OCI-LY3 (cell line): ENCODE data around the gene CNTNAP2.

Experiments
- EZH2phosphoT487 ChIP-seq: fragments of 200-600 bp; shearing (Covaris generic); IDR thresholded peaks from 2 replicates; pipeline ENCODE4 v1.6.1; 2018; ENCODE audit warnings: antibody characterized with exemption, mixed run types, low read depth
- TF ChIP-seq, protein P1 (sequence below): fragments of 200-600, 300-600 bp; sonication (generic); IDR thresholded peaks from 2 replicates; pipeline ENCODE4 v1.5.1; 2014; ENCODE audit warnings: antibody characterized with exemption, low read length, low read depth

GRCh38 chr7:147540743-147541142, 1424.1 kb downstream of the CNTNAP2 start:
- TF ChIP-seq, protein P1, sequence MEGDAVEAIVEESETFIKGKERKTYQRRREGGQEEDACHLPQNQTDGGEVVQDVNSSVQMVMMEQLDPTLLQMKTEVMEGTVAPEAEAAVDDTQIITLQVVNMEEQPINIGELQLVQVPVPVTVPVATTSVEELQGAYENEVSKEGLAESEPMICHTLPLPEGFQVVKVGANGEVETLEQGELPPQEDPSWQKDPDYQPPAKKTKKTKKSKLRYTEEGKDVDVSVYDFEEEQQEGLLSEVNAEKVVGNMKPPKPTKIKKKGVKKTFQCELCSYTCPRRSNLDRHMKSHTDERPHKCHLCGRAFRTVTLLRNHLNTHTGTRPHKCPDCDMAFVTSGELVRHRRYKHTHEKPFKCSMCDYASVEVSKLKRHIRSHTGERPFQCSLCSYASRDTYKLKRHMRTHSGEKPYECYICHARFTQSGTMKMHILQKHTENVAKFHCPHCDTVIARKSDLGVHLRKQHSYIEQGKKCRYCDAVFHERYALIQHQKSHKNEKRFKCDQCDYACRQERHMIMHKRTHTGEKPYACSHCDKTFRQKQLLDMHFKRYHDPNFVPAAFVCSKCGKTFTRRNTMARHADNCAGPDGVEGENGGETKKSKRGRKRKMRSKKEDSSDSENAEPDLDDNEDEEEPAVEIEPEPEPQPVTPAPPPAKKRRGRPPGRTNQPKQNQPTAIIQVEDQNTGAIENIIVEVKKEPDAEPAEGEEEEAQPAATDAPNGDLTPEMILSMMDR: no peak
- no peak for TF ChIP-seq EZH2phosphoT487
